Ascending aorta (tissue), 2 donors: ENCODE data around the gene RTN4. TPM values are rescaled to one million over a fixed set of nuclear protein-coding genes. Genes with fewer than 3 reads are reported as not detected.

Experiments used
- DNase-seq, 2 donors: peaks; one replicate each; pipeline ENCODE4 v3.0.0-alpha.2; 2019; ENCODE audit warnings: low spot score in 2 of 2
- H3K27ac ChIP-seq, 2 donors: fragments of 200-600 bp; sonication (generic); one replicate each; pipeline ENCODE4 v1.5.1; 2016 to 2017; ENCODE audit warnings: mild to moderate bottlenecking in 1 of 2
- H3K27me3 ChIP-seq: fragments of 200-600 bp; sonication (generic); one replicate; pipeline ENCODE4 v1.5.1; 2017
- H3K36me3 ChIP-seq, 2 donors: fragments of 200-600 bp; sonication (generic); one replicate each; pipeline ENCODE4 v1.5.1; 2016
- H3K4me1 ChIP-seq, 2 donors: fragments of 200-600 bp; sonication (generic); one replicate each; pipeline ENCODE4 v1.5.1; 2016 to 2017; ENCODE audit warnings: mild to moderate bottlenecking in 1 of 2
- H3K4me3 ChIP-seq, 2 donors: fragments of 200-600 bp; sonication (generic); one replicate each; pipeline ENCODE4 v1.5.1; 2016 to 2017; ENCODE audit warnings: mild to moderate bottlenecking in 1 of 2
- H3K9me3 ChIP-seq, 2 donors: fragments of 200-600 bp; sonication (generic); one replicate each; pipeline ENCODE4 v1.5.1; 2016
- intact Hi-C: fragments of 100-400 bp; cut with DNase I; formaldehyde crosslinking; loops from one replicate; pipeline ENCODE4 v1.15.1; 2023
- total RNA-seq: library from RNA; depleted of rRNA; stranded (reverse); fragments of >200 nt; gene quantifications from one replicate; pipeline ENCODE4 v1.1.0, GENCODE V29; 2016
- TF ChIP-seq, protein P1 (sequence below), 3 experiments: fragments of 200-600 bp in 2 of 3; fragments of 450-650 bp in 1 of 3; sonication (generic) in 2 of 3; IDR thresholded peaks; one replicate each; pipeline ENCODE4 v1.5.1; 2016 to 2019; ENCODE audit warnings: antibody characterized with exemption in 3 of 3, mild to moderate bottlenecking in 1 of 3, moderate library complexity in 1 of 3

Gene RTN4
- total RNA-seq, 1 donor from 2014 or later, result 296 TPM

DNA sequence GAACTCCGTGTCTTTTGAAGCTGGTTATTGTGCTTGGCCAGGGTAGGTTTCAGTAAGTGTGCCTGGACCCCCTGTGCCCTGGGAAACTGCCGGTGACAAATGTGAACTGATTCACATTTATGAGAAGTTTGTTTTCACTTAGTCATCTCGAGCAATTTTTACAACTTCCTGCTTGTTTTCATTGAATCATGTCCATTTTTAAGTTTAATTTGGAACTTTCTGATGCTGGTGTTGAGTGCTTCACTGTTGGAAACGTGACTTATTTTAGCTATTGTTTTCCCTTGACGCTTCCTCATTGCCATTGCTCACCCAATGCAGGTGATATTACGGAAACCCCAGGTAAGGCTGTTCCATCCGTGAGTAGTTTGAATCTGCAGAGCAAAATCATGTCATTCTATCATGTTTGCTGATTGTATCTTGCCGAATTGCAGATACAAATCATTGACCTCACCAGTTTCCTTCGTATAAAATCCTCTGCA lies 97.2 kb downstream of the RTN4 start:
- Histone ChIP-seq H3K27ac (no peak overlapping the region), H3K36me3 (no peaks in the 10 kb centered on the region), H3K4me1 (no peaks in the 10 kb centered on the region), H3K9me3 (no peaks in the 10 kb centered on the region), H3K4me3 (no peak overlapping the region), H3K27me3 (no peaks in the 10 kb centered on the region)
- TF ChIP-seq, protein P1, sequence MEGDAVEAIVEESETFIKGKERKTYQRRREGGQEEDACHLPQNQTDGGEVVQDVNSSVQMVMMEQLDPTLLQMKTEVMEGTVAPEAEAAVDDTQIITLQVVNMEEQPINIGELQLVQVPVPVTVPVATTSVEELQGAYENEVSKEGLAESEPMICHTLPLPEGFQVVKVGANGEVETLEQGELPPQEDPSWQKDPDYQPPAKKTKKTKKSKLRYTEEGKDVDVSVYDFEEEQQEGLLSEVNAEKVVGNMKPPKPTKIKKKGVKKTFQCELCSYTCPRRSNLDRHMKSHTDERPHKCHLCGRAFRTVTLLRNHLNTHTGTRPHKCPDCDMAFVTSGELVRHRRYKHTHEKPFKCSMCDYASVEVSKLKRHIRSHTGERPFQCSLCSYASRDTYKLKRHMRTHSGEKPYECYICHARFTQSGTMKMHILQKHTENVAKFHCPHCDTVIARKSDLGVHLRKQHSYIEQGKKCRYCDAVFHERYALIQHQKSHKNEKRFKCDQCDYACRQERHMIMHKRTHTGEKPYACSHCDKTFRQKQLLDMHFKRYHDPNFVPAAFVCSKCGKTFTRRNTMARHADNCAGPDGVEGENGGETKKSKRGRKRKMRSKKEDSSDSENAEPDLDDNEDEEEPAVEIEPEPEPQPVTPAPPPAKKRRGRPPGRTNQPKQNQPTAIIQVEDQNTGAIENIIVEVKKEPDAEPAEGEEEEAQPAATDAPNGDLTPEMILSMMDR (IDR thresholded peaks at IDR 0.05), result no peak
- no peak for DNase-seq
- intact Hi-C loops, result no loop called here

DNA sequence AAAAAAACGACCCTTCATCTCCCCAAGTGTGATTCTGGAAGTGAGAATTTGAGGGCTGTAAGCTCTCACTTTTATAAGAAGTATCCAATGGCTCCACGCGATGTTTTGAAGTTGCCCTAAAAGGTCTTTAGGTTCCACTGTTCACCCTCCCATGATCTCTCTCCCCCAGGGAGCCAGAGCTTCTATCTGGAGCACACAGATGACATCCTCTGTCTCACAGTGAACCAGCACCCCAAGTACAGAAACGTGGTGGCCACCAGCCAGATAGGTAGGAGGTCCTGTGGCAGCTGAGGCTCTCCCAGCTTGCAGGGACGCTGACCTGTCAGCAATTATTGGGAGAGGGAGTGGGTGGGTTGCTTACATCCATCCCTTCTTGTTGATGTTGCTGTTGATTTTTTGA lies 97.8 kb downstream of the RTN4 start:
- no peak for DNase-seq
- H3K36me3 ChIP-seq, result no peaks in the 10 kb centered on the region
- intact Hi-C loops, result no loop called here
- TF ChIP-seq, protein P1 (IDR thresholded peaks at IDR 0.05), result no peak
- no peak overlapping the region for H3K27ac ChIP-seq
- no peaks in the 10 kb centered on the region for H3K4me1 ChIP-seq
- no peak overlapping the region for H3K4me3 ChIP-seq
- H3K27me3 ChIP-seq, result no peaks in the 10 kb centered on the region
- no peaks in the 10 kb centered on the region for H3K9me3 ChIP-seq

DNA sequence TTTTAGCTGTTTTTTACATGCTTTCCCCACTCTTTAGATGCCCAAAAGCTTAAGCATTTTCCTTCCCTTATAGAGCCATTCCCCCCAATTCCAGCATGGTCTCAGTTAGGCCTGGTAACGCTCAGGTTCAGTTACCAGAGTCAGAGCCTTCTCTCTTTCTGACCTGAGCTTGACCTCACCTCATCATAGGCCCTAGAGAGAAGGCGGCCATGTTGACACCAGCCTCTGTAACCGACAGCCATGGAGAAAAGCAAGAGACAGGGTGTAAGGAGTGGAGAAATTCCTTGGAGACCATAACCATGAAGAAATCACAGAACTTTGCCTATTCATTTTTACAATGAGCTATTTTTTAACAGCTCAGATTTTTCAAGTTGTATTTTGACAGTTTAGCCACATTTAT lies 99.4 kb downstream of the RTN4 start:
- TF ChIP-seq, protein P1 (IDR thresholded peaks at IDR 0.05), result no peak
- Histone ChIP-seq H3K9me3 (no peaks in the 10 kb centered on the region), H3K4me3 (no peak overlapping the region), H3K36me3 (no peaks in the 10 kb centered on the region), H3K27ac (no peak overlapping the region), H3K27me3 (no peaks in the 10 kb centered on the region), H3K4me1 (peaks cover 0 to 5% of the 10 kb centered on the region in 2 donors)
- no peak for DNase-seq
- intact Hi-C loops, result no loop called here

DNA sequence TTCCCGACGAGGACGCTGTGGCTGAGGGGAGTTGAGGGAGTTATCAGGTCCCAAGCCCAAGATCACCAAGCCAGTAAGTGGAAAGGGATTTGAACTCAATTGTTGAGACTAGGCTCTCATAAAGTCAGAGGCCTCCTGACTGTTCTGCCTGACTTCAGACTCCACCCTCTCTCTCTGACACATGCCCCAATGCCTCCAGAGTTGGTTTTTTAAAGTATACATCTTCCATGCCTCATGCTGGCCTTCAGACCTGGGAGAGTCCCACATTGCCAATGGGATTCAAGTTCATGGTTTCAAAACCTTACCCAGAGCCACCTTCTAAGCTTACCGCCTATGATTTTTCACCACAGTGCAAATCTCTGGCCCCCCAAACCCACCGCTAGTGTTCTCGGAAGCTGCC lies 100.8 kb downstream of the RTN4 start:
- H3K27me3 ChIP-seq, result no peaks in the 10 kb centered on the region
- H3K9me3 ChIP-seq, result no peaks in the 10 kb centered on the region
- peaks cover 0 to 10% of the 10 kb centered on the region in 2 donors for H3K4me1 ChIP-seq
- intact Hi-C loops, result no loop called here
- no peaks in the 10 kb centered on the region for H3K36me3 ChIP-seq
- no peak overlapping the region for H3K27ac ChIP-seq
- DNase-seq, result no peak
- TF ChIP-seq, protein P1 (IDR thresholded peaks at IDR 0.05), result no peak
- no peak overlapping the region for H3K4me3 ChIP-seq

DNA sequence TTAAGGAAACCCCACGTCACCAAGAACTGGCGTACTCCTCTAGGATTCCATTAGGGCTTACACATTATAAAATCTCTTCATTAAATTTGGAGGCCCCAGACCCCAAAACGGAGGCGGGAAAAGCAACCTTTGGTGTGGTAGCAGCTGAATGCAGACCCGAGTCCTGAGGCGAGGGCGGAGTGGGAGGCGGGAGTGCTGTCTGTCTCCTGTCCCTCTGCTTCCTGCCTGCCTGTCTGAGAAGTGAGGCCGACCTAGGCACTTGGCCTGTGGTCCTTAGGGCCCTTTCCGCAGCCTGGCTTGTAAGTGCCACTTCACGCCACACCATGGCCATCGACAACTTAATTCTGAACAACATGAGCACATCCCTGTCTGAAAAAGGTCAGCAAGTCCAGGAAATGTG lies 102.1 kb downstream of the RTN4 start:
- H3K4me1 ChIP-seq, result peaks cover 0 to 10% of the 10 kb centered on the region in 2 donors
- no peak overlapping the region for H3K27ac ChIP-seq
- TF ChIP-seq, protein P1 (IDR thresholded peaks at IDR 0.05), result no peak
- no peak overlapping the region for H3K4me3 ChIP-seq
- DNase-seq, result no peak
- no peaks in the 10 kb centered on the region for H3K9me3 ChIP-seq
- H3K36me3 ChIP-seq, result no peaks in the 10 kb centered on the region
- intact Hi-C loops, result no loop called here
- H3K27me3 ChIP-seq, result no peaks in the 10 kb centered on the region

DNA sequence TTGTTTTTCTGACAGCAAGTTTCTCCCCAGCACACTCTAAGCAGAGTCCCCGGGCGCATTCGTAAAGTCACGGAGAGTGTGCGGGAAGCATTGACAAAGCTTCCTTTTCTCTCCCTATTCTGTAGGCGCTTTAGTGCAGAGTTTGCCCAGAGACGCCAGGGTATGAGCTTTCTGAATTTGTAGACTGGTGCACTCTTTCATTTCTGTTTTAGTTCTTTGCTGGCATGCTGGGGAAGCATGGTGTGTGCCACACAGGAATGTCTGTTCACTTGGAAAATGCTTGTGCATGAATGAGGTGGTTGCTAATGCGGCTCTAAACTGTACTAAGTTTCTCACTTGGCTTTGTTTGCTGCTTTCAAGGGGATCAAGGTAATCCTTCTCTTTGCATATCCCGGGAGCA lies 102.6 kb downstream of the RTN4 start:
- H3K4me1 ChIP-seq, result peaks cover 0 to 10% of the 10 kb centered on the region in 2 donors
- TF ChIP-seq, protein P1 (IDR thresholded peaks at IDR 0.05), result no peak
- no peak overlapping the region for H3K4me3 ChIP-seq
- intact Hi-C loops, result no loop called here
- no peaks in the 10 kb centered on the region for H3K9me3 ChIP-seq
- H3K27me3 ChIP-seq, result no peaks in the 10 kb centered on the region
- DNase-seq, result no peak
- H3K36me3 ChIP-seq, result no peaks in the 10 kb centered on the region
- H3K27ac ChIP-seq, result no peak overlapping the region
